HEK293T (cell line): ENCODE data around the gene LRRFIP1.
"Not testable (repeated sequence)": the region's sequence is repeated elsewhere in the genome, so short reads cannot be mapped to it uniquely, and the experiment has no call there.

Experiments used
- ARNT ChIP-seq: fragments of 450-650 bp; IDR thresholded peaks from 2 replicates; pipeline ENCODE4 v1.6.1; 2017; ENCODE audit warnings: mild to moderate bottlenecking
- CTBP1 ChIP-seq: fragments of 450-650 bp; IDR thresholded peaks from 2 replicates; pipeline ENCODE4 v1.6.1; 2016; ENCODE audit warnings: borderline replicate concordance
- FOXA1 ChIP-seq: fragments of 450-650 bp; IDR thresholded peaks from 2 replicates; pipeline ENCODE4 v1.6.1; 2016; ENCODE audit warnings: mild to moderate bottlenecking
- FOXK2 ChIP-seq: fragments of 450-650 bp; IDR thresholded peaks from 2 replicates; pipeline ENCODE4 v1.6.1; 2016; ENCODE audit warnings: mild to moderate bottlenecking
- HDGF ChIP-seq: fragments of 450-650 bp; IDR thresholded peaks from 2 replicates; pipeline ENCODE4 v1.6.1; 2017; ENCODE audit warnings: antibody characterized with exemption, borderline replicate concordance
- LEF1 ChIP-seq: fragments of 450-650 bp; IDR thresholded peaks from 2 replicates; pipeline ENCODE4 v1.6.1; 2017; ENCODE audit warnings: mild to moderate bottlenecking, borderline replicate concordance
- NFRKB ChIP-seq: fragments of 450-650 bp; IDR thresholded peaks from 2 replicates; pipeline ENCODE4 v1.6.1; 2016; ENCODE audit warnings: mild to moderate bottlenecking, moderate library complexity
- SP1 ChIP-seq: fragments of 450-650 bp; IDR thresholded peaks from 2 replicates; pipeline ENCODE4 v1.6.1; 2017
- SUZ12 ChIP-seq: fragments of 450-650 bp; IDR thresholded peaks from 2 replicates; pipeline ENCODE4 v1.6.1; 2016; ENCODE audit warnings: mild to moderate bottlenecking
- ZNF384 ChIP-seq: fragments of 450-650 bp; IDR thresholded peaks from 2 replicates; pipeline ENCODE4 v1.6.1; 2016
- TF ChIP-seq, protein P1 (sequence below): fragments of 450-650 bp; IDR thresholded peaks from 2 replicates; pipeline ENCODE4 v1.6.1; 2016

DNA sequence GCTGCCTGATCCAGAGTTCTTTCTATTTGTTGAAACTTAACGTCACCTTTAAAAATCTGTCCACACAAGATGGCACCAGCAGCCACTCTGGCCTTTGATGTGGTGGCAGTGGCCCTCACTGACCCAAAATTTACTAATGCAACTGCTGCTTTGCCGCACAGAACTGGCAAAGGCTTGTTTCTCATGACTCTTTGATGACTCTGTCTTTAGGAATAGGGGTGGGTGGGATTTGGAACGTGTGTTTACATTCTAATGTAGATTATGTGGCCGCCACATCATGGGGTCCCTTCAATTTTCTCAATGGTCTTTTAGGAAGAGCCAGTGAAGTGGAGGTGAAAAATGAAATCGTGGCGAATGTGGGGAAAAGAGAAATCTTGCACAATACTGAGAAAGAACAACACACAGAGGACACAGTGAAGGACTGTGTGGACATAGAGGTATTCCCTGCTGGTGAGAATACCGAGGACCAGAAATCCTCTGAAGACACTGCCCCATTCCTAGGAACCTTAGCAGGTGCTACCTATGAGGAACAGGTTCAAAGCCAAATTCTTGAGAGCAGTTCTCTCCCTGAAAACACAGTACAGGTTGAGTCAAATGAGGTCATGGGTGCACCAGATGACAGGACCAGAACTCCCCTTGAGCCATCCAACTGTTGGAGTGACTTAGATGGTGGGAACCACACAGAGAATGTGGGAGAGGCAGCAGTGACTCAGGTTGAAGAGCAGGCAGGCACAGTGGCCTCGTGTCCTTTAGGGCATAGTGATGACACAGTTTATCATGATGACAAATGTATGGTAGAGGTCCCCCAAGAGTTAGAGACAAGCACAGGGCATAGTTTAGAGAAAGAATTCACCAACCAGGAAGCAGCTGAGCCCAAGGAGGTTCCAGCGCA lies 135.2 kb downstream of the LRRFIP1 start:
- not testable (repeated sequence) for TF ChIP-seq NFRKB, LEF1, FOXA1, ARNT, FOXK2, CTBP1, SP1, SUZ12, ZNF384, HDGF
- TF ChIP-seq, protein P1, sequence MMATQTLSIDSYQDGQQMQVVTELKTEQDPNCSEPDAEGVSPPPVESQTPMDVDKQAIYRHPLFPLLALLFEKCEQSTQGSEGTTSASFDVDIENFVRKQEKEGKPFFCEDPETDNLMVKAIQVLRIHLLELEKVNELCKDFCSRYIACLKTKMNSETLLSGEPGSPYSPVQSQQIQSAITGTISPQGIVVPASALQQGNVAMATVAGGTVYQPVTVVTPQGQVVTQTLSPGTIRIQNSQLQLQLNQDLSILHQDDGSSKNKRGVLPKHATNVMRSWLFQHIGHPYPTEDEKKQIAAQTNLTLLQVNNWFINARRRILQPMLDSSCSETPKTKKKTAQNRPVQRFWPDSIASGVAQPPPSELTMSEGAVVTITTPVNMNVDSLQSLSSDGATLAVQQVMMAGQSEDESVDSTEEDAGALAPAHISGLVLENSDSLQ, result not testable (repeated sequence)
